IMR-90 (cell line): ENCODE data around the gene PNMA8C.

ENCODE experiments used
- CEBPB ChIP-seq: IDR thresholded peaks from 2 replicates; pipeline ENCODE4 v1.6.1; 2012; ENCODE audit warnings: low read depth, low read length, improper control_type of control experiment
- MAFK ChIP-seq: IDR thresholded peaks from 2 replicates; pipeline ENCODE4 v1.6.1; 2012; ENCODE audit warnings: low read depth, low read length, improper control_type of control experiment
- POLR2A ChIP-seq: IDR thresholded peaks from 2 replicates; pipeline ENCODE4 v1.6.1; 2012; ENCODE audit warnings: mild to moderate bottlenecking, low read depth, low read length
- RFX5 ChIP-seq: IDR thresholded peaks from 2 replicates; pipeline ENCODE4 v1.8.0; 2012; ENCODE audit warnings: low read depth, mild to moderate bottlenecking, low read length, moderate library complexity
- SMC3 ChIP-seq: fragments of 150-350 bp; IDR thresholded peaks from 2 replicates; pipeline ENCODE4 v1.6.1; 2016; ENCODE audit warnings: low read depth, mild to moderate bottlenecking, antibody characterized with exemption, low read length, moderate library complexity
- TF ChIP-seq, protein P1 (sequence below): conservative IDR thresholded peaks from 2 replicates; pipeline ENCODE4 v1.5.1; 2012; ENCODE audit warnings: mild to moderate bottlenecking, low read depth, low read length, improper control_type of control experiment
- TF ChIP-seq, protein P2 (sequence below): fragments of 150-350 bp; IDR thresholded peaks from 2 replicates; pipeline ENCODE4 v1.6.1; 2017; ENCODE audit warnings: mild to moderate bottlenecking, antibody characterized with exemption, low read length, low read depth

DNA sequence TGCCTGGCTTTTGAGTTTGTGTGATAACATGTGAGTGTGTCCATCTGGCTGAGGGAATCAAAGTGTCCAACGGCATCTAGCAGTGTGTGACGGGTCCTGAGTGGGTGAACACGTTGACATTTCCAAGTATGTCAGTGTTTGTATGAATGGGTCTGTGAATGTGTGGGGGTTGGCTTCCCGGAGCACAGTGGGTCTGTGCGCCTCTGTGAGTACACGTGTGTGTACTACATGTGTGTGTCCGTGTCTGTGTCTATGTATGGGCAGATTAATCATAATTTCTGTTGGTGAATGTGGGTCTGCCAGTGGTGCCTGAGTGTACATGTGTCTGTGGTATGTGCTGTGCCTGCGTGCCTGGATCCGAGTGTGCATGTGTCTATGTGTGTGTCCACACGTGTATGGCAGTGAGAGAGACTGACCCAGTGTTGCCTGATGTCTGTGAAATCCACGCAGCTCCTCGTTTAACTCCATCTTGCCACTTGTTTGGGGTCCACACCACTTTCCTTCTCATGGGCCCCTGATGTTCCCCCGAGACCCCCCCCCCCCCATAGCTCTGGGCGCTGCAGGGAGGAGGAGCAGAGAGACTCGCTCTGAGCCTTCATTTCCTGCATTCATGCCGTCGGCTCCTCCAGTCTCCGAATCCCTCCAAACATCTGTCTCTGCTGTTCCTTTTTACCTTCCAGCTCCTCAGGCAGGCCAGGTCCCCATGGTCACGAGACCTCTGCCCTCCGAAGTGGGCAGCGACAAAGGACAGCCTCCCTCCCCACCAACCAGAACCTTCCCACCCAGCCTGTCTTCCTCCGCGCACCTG is 20.7 kb downstream of the PNMA8C start:
- TF ChIP-seq POLR2A (no peak), SMC3 (no peak), RFX5 (no peak), CEBPB (no peak), MAFK (no peak)
- TF ChIP-seq, protein P1, sequence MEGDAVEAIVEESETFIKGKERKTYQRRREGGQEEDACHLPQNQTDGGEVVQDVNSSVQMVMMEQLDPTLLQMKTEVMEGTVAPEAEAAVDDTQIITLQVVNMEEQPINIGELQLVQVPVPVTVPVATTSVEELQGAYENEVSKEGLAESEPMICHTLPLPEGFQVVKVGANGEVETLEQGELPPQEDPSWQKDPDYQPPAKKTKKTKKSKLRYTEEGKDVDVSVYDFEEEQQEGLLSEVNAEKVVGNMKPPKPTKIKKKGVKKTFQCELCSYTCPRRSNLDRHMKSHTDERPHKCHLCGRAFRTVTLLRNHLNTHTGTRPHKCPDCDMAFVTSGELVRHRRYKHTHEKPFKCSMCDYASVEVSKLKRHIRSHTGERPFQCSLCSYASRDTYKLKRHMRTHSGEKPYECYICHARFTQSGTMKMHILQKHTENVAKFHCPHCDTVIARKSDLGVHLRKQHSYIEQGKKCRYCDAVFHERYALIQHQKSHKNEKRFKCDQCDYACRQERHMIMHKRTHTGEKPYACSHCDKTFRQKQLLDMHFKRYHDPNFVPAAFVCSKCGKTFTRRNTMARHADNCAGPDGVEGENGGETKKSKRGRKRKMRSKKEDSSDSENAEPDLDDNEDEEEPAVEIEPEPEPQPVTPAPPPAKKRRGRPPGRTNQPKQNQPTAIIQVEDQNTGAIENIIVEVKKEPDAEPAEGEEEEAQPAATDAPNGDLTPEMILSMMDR: no peak
- TF ChIP-seq, protein P2, sequence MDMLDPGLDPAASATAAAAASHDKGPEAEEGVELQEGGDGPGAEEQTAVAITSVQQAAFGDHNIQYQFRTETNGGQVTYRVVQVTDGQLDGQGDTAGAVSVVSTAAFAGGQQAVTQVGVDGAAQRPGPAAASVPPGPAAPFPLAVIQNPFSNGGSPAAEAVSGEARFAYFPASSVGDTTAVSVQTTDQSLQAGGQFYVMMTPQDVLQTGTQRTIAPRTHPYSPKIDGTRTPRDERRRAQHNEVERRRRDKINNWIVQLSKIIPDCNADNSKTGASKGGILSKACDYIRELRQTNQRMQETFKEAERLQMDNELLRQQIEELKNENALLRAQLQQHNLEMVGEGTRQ: no peak
